Nephron (organoid): Measurements from ENCODE around the gene CNOT6.

Experiments used
- H3K27ac Mint-ChIP-seq, 3 experiments: 2 replicates each; pipeline ENCODE4 v1.8.0; 2020; ENCODE audit warnings: mixed read lengths in 3 of 3, mild to moderate bottlenecking in 2 of 3, moderate library complexity in 1 of 3
- H3K27me3 Mint-ChIP-seq: 2 replicates; pipeline ENCODE4 v1.8.0; 2021; ENCODE audit warnings: low read depth, mild to moderate bottlenecking, moderate library complexity, mixed read lengths
- H3K36me3 Mint-ChIP-seq: 2 replicates; pipeline ENCODE4 v1.8.0; 2020; ENCODE audit warnings: low read depth, mixed read lengths
- H3K4me1 Mint-ChIP-seq: 2 replicates; pipeline ENCODE4 v1.8.0; 2020; ENCODE audit warnings: mixed read lengths
- H3K4me3 Mint-ChIP-seq, 3 experiments: 2 replicates each; pipeline ENCODE4 v1.8.0; 2020; ENCODE audit warnings: mild to moderate bottlenecking in 3 of 3, mixed read lengths in 3 of 3, moderate library complexity in 2 of 3
- H3K9me3 Mint-ChIP-seq: 2 replicates; pipeline ENCODE4 v1.8.0; 2020; ENCODE audit warnings: mixed read lengths
- TF ChIP-seq, protein P1 (sequence below), 3 experiments: fragments of 200-600 bp; sonication (generic); IDR thresholded peaks; one replicate each; pipeline ENCODE4 v1.5.0; 2021; ENCODE audit warnings: antibody characterized with exemption in 3 of 3; ENCODE audit not compliant: unreplicated experiment in 3 of 3

Gene CNOT6

DNA sequence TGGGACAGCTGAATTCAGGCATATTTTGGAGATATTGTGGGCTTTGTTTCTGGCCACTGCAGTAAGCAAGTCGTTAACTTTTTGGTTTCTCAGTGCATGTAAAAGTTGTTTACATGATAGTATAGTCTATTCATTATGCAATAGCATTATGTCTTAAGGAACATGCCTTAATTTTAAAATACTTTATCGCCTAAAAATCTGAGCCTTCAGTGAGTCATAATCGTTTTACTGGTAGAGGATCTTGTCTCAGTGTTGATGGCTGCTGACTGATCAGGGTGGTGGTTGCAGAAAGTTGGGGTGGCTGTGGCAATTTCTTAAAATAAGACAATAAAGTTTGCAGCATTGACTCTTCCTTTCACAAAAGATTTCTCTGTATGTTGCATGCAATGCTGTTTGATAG, 92.0 kb downstream of the CNOT6 start:
- Mint-ChIP-seq H3K27me3 (peaks cover 35% of the 10 kb centered on the region), H3K36me3 (no peaks in the 10 kb centered on the region), H3K4me3 (no peak overlapping the region), H3K27ac (no peak overlapping the region), H3K4me1 (peaks cover 6% of the 10 kb centered on the region), H3K9me3 (peaks cover 29% of the 10 kb centered on the region)
- TF ChIP-seq, protein P1, sequence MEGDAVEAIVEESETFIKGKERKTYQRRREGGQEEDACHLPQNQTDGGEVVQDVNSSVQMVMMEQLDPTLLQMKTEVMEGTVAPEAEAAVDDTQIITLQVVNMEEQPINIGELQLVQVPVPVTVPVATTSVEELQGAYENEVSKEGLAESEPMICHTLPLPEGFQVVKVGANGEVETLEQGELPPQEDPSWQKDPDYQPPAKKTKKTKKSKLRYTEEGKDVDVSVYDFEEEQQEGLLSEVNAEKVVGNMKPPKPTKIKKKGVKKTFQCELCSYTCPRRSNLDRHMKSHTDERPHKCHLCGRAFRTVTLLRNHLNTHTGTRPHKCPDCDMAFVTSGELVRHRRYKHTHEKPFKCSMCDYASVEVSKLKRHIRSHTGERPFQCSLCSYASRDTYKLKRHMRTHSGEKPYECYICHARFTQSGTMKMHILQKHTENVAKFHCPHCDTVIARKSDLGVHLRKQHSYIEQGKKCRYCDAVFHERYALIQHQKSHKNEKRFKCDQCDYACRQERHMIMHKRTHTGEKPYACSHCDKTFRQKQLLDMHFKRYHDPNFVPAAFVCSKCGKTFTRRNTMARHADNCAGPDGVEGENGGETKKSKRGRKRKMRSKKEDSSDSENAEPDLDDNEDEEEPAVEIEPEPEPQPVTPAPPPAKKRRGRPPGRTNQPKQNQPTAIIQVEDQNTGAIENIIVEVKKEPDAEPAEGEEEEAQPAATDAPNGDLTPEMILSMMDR (IDR thresholded peaks at IDR 0.05; ENCODE audit: unreplicated experiment in 3 of 3) = no peak

DNA sequence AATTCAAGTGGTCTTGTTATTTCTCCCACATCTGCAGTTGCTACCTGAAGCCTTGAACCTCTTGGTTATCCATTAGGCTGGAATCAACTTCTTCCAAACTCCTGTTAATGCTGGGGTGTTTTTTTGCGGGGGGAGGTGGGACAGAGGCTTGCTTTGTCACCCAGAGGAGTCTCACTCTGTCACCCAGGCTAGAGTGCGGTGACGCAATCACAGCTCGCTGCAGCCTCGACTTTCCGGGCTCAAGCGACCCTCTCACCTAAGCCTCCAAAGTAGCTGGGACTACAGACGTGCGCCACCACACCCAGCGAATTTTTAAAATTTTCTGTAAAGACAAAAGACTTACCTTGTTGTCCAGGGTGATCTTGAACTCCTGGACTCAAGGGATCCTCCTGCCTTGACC, 92.7 kb downstream of the CNOT6 start:
- peaks cover 6% of the 10 kb centered on the region for H3K4me1 Mint-ChIP-seq
- H3K9me3 Mint-ChIP-seq = peaks cover 29% of the 10 kb centered on the region
- H3K36me3 Mint-ChIP-seq = no peaks in the 10 kb centered on the region
- no peak overlapping the region for H3K27ac Mint-ChIP-seq
- TF ChIP-seq, protein P1 (IDR thresholded peaks at IDR 0.05; ENCODE audit: unreplicated experiment in 3 of 3) = no peak
- no peak overlapping the region for H3K4me3 Mint-ChIP-seq
- peaks cover 37% of the 10 kb centered on the region for H3K27me3 Mint-ChIP-seq

DNA sequence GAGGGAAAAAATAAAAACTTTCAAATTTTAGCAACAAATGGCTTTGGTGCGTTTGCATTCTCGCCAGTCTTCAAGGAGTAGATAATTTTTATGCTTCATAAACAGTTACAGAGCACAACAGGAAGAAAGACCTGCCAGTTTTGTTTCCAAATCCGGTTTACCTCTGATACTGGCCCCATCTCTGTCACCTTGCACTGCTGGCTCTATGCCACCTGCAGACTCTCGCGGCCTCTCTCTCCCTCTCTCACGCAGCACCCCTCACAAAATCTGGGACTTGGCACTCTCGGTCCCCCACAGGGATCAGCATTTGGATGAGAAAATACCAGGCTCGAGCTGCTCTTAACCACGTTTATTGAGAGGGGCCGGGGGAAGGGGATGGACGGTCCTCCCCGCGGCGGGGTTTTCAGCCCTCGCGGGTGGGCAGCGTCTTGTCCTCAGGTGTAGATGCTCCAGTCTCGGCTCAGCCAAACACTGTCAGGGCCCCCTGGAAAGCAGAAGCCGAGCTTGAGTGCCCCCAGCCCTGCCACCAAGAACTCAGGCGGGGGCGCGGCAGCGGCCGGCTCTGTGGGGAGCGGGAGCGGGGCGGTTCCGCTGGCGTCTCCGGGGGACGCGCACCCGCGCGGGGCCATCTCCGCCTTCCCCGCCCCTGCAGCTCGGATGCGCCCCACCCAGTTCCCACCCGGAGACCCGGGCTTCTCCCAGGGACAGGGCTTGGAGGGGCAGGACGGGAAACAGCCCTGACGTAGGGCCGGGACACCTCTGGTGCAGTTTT, 95.8 kb downstream of the CNOT6 start:
- Mint-ChIP-seq H3K27me3 (peaks cover 62% of the 10 kb centered on the region), H3K36me3 (no peaks in the 10 kb centered on the region), H3K4me3 (peak overlapping the region; percentile 58 to 73 (median 60)), H3K4me1 (peaks cover 13% of the 10 kb centered on the region), H3K27ac (no peak overlapping the region), H3K9me3 (peaks cover 17% of the 10 kb centered on the region)
- TF ChIP-seq, protein P1 (IDR thresholded peaks at IDR 0.05; ENCODE audit: unreplicated experiment in 3 of 3) = no peak

DNA sequence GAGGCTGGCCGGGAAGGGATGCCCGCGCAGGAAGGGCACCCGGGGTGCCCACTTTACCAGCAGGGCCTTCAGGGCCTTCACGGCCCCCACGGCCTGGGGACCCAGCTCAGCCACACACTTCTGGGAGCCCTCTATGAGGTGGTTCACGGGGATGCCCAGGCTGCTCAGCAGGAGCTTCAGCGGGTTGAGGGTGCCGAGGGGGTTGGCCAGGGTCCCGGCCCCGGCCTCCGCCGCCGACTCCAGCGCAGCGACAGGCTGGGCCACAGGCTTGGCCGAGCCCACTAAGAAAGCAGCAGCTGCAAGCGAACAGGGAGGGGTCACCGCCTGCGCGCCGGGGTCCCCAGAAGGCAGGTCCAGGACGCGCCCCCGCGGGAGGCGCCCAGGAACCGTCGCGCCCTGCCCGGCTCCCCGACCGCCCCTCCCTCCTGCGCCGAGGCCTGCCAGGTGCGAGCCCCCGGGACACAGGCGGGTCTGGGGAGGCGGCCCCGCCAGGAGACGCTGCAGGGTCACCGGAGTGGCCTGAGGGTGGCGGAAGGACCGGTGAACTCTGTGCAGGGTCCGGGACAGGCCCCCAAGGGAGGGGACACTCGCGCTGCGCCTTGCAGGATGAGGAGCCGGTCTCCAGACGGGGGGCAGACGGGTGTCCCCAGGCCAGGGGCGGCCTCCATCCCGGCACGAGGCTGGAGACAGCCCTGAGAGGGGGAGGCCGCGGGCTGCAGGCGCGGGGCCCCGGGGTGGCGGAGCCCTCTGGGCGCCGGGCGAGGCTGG, 96.5 kb downstream of the CNOT6 start:
- Mint-ChIP-seq H3K9me3 (peaks cover 14% of the 10 kb centered on the region), H3K36me3 (no peaks in the 10 kb centered on the region), H3K4me3 (peak overlapping the region in 1 of 3 experiments; percentile 27), H3K4me1 (peaks cover 13% of the 10 kb centered on the region), H3K27me3 (peaks cover 65% of the 10 kb centered on the region), H3K27ac (no peak overlapping the region)
- TF ChIP-seq, protein P1 (IDR thresholded peaks at IDR 0.05; ENCODE audit: unreplicated experiment in 3 of 3) = no peak

DNA sequence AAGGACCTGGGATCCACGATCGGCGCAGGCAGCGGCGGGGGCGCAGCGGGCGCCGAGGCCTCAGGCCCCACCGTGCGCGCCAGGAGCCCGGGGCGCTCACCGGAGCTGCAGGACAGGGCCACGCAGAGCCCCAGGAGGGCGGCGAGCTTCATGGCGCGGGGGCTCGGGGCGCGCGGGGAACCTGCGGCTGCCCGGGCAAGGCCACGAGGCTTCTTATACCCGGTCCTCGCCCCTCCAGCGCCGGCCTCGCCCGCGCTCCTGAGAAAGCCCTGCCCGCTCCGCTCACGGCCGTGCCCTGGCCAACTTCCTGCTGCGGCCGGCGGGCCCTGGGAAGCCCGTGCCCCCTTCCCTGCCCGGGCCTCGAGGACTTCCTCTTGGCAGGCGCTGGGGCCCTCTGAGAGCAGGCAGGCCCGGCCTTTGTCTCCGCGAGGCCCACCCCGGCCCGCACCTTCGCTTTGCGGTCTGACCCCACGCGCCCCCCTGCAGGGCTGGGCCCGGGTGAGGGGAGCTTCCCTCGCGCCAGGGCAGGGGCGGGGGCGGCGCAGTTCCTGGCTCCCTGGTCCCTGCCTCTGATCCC, 97.2 kb downstream of the CNOT6 start, which contains the start of gene SCGB3A1:
Gene SCGB3A1, minus strand, starts transcription at position 189 of the 577 bp plus-strand sequence. Its CDS starts 37 bp downstream, at position 152.
- TF ChIP-seq, protein P1 (IDR thresholded peaks at IDR 0.05; ENCODE audit: unreplicated experiment in 3 of 3) = no peak
- Mint-ChIP-seq H3K27me3 (peaks cover 63% of the 10 kb centered on the region), H3K9me3 (peaks cover 11% of the 10 kb centered on the region), H3K27ac (peak within 1 kb of the TSS in 1 of 3 experiments; percentile 77), H3K4me1 (peaks cover 13% of the 10 kb centered on the region), H3K4me3 (peak within 1 kb of the TSS; percentile 79 to 81 (median 79)), H3K36me3 (no peaks in the 10 kb centered on the region)
